GM18507 (cell line): Measurements from ENCODE around the gene APC2.
"Not testable (repeated sequence)": the region's sequence is repeated elsewhere in the genome, so short reads cannot be mapped to it uniquely, and the experiment has no call there.

Experiments
- DNase-seq: peaks from one replicate; pipeline ENCODE4 v3.0.0; 2011; ENCODE audit warnings: low read depth; ENCODE audit not compliant: insufficient read length; ENCODE audit errors: extremely low spot score
- FAIRE-seq: peaks from 2 replicates; lab custom pipeline; 2011; peaks lifted over from hg19 to GRCh38; lab: Jason Lieb, UNC

APC2 gene

GRCh38 chr19:1519802-1520201 lies 69.9 kb downstream of the APC2 start:
- DNase-seq, FAIRE-seq: not testable (repeated sequence)

GRCh38 chr19:1520203-1520780 lies 70.4 kb downstream of the APC2 start:
- DNase-seq (no peak), FAIRE-seq (no peak)

GRCh38 chr19:1521636-1522035 lies 71.7 kb downstream of the APC2 start:
- DNase-seq = no peak
- FAIRE-seq = no peak

GRCh38 chr19:1522061-1522460 lies 72.1 kb downstream of the APC2 start:
- no peak for FAIRE-seq
- no peak for DNase-seq

GRCh38 chr19:1522838-1523237 lies 72.9 kb downstream of the APC2 start:
- FAIRE-seq (no peak), DNase-seq (no peak)
